ENCODE data around the gene ADRA2C. TPM values are rescaled to one million over a fixed set of nuclear protein-coding genes. Genes with fewer than 3 reads are reported as not detected.

Gene ADRA2C
- total RNA-seq, 1 experiment from 2014 or later = 18.5 TPM

DNA sequence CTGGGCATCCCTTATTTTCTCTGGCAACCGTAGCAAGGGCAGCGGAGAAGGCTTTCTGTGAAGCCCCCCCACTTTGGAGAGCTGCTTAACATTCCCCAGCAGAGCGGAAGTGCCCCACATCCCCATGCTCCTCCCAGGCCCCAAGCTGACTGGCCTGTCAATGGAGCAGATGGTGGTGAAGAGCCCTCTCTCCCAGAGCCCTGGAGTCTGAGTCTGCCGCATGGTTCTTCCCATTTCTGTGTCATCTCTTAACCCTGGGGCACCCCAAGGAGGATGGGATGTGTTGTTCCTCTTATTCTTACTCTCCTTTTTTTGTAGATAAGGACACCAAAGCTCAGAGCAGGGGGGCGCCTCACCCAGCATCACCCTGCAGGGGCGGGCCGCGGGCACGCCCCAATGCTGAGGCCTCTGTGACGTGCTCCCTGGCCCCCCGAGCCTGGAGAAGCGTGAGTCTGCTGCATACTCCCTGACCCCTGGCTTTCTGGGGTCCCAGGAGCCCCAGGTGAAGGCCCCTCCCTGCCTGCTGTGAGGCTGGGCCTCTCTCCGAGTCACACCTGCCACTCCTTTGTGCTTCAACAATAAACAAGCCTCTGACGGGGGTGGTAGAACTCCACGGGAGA, 35.9 kb downstream of the ADRA2C start:
- peak overlapping the region; percentile 77 for H3K27ac ChIP-seq
- peak; percentile 33 to 49 for DNase-seq
- H3K4me1 ChIP-seq = peaks cover 15% of the 10 kb centered on the region
- no peak overlapping the region for H3K4me3 ChIP-seq
- H3K27me3 ChIP-seq = no peaks in the 10 kb centered on the region
- H3K36me3 ChIP-seq = no peaks in the 10 kb centered on the region
- H3K9me3 ChIP-seq (replicated peaks) = no peaks in the 10 kb centered on the region

DNA sequence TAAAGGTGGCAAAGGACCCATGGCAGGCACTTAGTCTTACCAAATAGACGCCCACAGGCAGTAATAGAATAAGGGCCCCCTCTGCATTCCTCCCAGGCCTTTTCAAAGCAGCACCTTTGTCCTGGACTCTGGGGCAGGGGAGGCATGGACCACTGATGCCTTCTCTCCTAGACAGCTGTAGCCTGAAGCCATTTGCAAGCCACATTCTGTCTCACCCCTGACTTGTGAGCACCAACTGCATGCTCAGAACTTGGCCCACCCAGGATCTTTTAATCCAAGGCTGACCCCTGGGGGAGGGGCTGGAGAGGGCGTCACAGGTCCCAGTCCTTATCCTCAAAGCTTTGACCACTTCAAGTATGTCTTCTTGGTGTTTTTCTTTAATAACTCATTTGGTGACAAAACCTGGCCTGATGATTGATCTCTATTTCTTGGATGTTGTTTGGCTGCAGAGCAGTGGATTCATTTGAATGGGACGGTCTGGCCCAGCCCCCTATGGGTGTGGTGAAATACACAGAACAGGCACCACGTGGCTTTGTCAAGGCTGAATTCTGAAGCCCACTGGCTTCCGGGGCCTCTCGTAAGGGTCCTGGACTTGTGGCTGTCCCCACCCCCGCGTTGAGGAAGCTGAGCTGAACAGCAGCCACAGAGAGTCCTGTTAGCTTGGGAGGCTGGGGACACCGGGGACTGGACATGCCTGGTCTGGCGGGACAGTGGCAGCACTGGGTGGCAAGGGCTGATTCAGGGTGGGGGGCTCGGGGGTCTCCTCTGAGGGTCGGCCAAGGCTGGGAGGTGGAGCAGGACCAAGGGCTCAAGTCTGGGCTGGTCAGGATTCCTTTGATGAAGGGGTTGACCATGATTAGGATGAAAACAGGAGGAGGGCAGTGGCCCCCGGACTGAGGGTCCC, 36.6 kb downstream of the ADRA2C start:
- H3K4me3 ChIP-seq = peak overlapping the region; percentile 25
- H3K9me3 ChIP-seq (replicated peaks) = no peaks in the 10 kb centered on the region
- peak; percentile 79 to 85 for DNase-seq
- peak overlapping the region; percentile 77 for H3K27ac ChIP-seq
- H3K4me1 ChIP-seq = peaks cover 17% of the 10 kb centered on the region
- H3K36me3 ChIP-seq = no peaks in the 10 kb centered on the region
- peaks cover 4% of the 10 kb centered on the region; the same call in 1 of the 2 replicates for H3K27me3 ChIP-seq

DNA sequence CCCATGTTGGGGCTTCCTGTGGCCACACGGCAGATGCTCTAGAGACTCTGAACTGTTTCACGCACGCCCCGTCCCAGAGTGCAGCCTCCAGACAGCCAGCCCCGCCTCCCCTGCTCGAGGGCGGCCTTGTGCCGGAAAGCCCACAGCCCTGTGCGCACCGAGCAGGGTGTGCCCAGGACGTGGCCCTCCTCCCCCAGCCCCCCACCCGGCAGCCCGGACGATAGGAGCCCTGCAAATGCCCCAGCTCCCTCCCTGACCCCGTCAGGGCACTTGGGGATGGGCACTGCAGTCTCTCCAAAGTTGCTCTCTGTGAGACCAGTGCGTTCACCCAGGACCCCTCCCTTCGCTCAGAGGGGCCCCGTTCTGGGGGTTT, 37.3 kb downstream of the ADRA2C start:
- H3K4me3 ChIP-seq = peak overlapping the region; percentile 25
- H3K36me3 ChIP-seq = no peaks in the 10 kb centered on the region
- H3K27me3 ChIP-seq = peaks cover 4% of the 10 kb centered on the region; the same call in 1 of the 2 replicates
- H3K27ac ChIP-seq = peak overlapping the region; percentile 77
- peak in 1 of 2 experiments; percentile 56 for DNase-seq
- H3K9me3 ChIP-seq (replicated peaks) = no peaks in the 10 kb centered on the region
- peaks cover 23% of the 10 kb centered on the region for H3K4me1 ChIP-seq

DNA sequence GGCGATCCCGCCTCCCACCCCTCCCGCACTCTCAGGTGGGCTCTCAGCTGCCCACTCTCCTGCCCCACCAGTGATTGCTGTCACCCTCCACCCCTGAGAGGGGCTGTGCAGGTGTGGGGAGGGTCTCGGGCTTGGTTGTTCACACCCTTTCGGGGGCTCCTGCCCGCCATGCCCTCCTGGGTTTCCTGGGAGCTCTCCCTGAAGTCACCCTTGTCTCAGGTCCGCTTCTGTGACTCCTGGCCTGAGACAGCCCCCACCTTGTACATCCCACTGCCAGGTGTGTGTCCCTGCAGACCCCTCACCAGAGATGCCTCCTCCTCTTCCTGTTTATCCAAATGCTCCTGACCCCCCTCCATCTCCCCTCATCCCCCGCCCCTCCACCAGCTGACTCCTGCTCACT, 37.8 kb downstream of the ADRA2C start:
- peaks cover 4% of the 10 kb centered on the region; the same call in 1 of the 2 replicates for H3K27me3 ChIP-seq
- no peaks in the 10 kb centered on the region for H3K9me3 ChIP-seq (replicated peaks)
- H3K36me3 ChIP-seq = no peaks in the 10 kb centered on the region
- H3K27ac ChIP-seq = peak overlapping the region; percentile 77; the same call in 1 of the 2 replicates
- no peak for DNase-seq
- H3K4me3 ChIP-seq = no peak overlapping the region
- H3K4me1 ChIP-seq = peaks cover 23% of the 10 kb centered on the region

DNA sequence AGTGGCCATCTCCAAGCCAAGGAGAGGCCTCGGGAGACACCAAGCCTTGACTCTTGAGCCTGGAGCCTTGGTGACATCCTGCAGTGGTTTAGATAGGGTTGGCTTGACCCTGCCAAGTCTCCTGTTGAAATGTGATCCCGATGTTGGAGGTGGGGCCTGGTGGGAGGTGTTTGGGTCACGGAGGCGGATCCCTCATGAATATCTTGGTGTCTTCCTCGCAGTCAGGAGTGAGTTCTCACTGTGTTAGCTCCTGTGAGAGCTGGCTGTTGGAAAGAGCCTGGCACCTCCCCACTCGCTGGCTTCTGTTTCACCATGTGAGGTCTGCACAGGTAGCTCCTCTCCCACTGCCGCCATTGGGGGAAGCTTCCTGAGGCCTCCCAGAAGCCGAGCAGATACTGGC, 38.8 kb downstream of the ADRA2C start:
- peaks cover 4% of the 10 kb centered on the region; the same call in 1 of the 2 replicates for H3K27me3 ChIP-seq
- DNase-seq = no peak
- H3K36me3 ChIP-seq = no peaks in the 10 kb centered on the region
- H3K4me3 ChIP-seq = no peak overlapping the region
- H3K9me3 ChIP-seq (replicated peaks) = no peaks in the 10 kb centered on the region
- H3K27ac ChIP-seq = no peak overlapping the region
- H3K4me1 ChIP-seq = peaks cover 23% of the 10 kb centered on the region

DNA sequence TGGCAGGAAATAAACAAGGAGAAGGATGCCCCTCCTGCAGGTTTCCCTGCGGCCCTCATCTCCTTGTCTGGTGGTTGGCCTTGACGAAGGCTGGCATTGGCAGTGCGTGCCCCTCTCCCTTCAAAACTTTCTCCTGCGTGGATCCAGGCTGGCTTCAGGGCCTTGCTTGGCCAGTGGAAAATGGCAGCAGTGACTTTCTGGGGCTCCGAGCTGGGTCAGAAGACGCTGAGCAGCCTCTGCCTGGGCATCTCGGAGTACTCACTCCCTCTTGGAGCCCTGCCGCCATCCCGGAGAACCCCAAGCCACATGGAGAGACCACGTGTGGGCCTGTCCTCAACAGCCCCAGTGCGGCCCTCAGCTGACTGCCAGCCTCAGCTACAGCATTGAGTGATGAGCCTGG, 39.5 kb downstream of the ADRA2C start:
- Histone ChIP-seq H3K4me3 (no peak overlapping the region), H3K27ac (no peak overlapping the region)

DNA sequence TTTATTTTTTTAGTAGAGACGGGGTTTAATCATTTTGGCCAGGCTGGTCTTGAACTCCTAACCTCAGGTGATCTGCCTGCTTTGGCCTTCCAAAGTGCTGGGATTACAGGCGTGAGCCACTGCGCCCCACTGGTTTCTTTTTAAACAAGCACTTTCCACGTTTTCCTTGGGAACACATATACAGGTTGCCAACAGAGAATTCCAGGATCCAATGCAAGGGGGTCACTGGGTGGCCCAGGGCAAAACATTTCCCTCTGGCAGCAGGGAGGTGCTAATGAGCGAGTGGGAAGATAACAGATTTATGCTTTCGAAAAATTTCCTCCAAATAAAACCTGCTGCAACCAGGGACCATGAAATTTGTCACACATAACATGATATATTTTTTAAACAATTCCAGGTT, 41.1 kb downstream of the ADRA2C start:
- DNase-seq = no peak
- H3K36me3 ChIP-seq = no peaks in the 10 kb centered on the region
- H3K4me1 ChIP-seq = peaks cover 21% of the 10 kb centered on the region
- no peak overlapping the region; the same call in 1 of the 2 replicates for H3K27ac ChIP-seq
- peaks cover 4% of the 10 kb centered on the region; the same call in 1 of the 2 replicates for H3K27me3 ChIP-seq
- H3K9me3 ChIP-seq (replicated peaks) = no peaks in the 10 kb centered on the region
- no peak overlapping the region; the same call in 1 of the 2 replicates for H3K4me3 ChIP-seq

More for the DNA sequence above, 39.5 kb downstream of the ADRA2C start:
- DNase-seq = no peak
- Histone ChIP-seq H3K36me3 (no peaks in the 10 kb centered on the region), H3K9me3 (replicated peaks) (no peaks in the 10 kb centered on the region), H3K4me1 (peaks cover 23% of the 10 kb centered on the region), H3K27me3 (peaks cover 4% of the 10 kb centered on the region; the same call in 1 of the 2 replicates)

DNA sequence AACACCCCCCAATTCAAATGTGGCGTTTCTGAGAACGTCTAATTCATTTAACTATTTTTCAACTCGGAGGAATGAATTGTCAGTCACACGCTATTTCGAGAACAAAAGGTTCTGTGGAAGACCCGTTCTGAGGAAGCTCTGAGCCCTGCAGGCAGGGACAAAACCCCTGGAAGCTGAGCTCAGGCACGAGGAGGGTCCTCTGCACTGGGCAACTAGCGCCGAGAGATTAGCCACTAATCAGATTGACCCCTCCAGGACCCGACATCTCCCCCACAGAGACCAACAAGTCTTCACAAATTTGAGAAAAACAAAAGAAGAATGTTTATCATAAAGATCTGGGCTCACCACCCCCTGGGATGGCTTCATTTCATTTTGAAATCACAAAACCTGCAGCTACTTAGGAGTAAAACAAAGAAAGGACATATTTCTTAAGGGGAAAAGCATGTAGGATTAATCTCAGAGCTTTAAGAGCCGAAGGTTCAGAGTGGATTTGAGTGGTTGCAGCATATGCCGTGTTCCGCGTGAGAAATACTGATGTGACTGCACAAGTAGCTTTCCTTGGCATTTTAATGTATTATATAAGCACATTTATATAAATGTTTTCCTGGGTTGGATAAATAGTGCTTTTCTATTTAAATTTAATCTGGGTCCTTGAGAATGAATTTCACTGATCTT, 41.8 kb downstream of the ADRA2C start:
- Histone ChIP-seq H3K4me1 (peaks cover 15% of the 10 kb centered on the region), H3K27ac (no peak overlapping the region; the same call in 1 of the 2 replicates), H3K9me3 (replicated peaks) (no peaks in the 10 kb centered on the region), H3K27me3 (peaks cover 4% of the 10 kb centered on the region; the same call in 1 of the 2 replicates), H3K4me3 (no peak overlapping the region; the same call in 1 of the 2 replicates), H3K36me3 (no peaks in the 10 kb centered on the region)
- DNase-seq = peak in 1 of 2 experiments; percentile 38

DNA sequence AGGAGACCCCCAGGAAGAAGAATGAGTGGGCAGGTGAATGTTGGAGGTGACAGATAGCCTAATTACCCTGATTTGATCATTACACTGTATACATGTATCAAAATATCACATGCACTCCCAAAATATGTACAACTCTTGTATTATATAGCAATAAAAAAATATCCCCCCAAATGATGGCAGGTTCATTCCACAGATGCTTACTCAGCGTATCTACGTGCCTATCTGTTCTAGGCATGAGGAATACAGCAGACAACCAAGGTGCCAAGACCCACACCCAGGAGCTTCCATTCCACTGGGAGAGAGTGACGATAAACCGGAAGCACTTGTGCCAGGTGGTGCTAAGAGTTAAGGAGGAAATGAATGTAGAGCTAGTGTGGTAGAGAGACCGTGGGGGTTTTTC, 42.4 kb downstream of the ADRA2C start:
- peaks cover 11% of the 10 kb centered on the region for H3K4me1 ChIP-seq
- H3K4me3 ChIP-seq = no peak overlapping the region
- H3K27me3 ChIP-seq = peaks cover 4% of the 10 kb centered on the region; the same call in 1 of the 2 replicates
- DNase-seq = no peak
- no peaks in the 10 kb centered on the region for H3K36me3 ChIP-seq
- H3K9me3 ChIP-seq (replicated peaks) = no peaks in the 10 kb centered on the region
- no peak overlapping the region for H3K27ac ChIP-seq

DNA sequence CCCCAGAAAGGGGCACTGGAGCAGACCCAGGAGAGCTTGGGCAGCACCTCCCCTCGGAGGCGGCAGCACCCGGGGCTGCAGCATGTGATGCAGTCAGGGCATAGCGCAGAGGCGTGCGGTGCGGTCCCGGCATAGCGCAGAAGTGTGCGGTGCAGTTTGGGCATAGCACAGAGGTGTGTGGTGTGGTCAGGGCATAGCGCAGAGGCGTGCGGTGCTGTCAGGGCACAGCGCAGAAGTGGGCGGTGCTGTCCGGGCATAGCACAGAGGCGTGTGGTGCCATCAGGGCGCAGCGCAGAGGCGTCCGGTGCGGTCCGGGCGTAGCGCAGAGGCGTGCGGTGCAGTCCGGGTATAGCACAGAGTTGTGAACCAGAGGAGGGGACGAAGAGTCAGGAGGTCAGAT, 42.8 kb downstream of the ADRA2C start:
- Histone ChIP-seq H3K27ac (no peak overlapping the region), H3K27me3 (peaks cover 4% of the 10 kb centered on the region; the same call in 1 of the 2 replicates), H3K4me3 (no peak overlapping the region), H3K4me1 (peaks cover 9% of the 10 kb centered on the region), H3K36me3 (no peaks in the 10 kb centered on the region), H3K9me3 (replicated peaks) (no peaks in the 10 kb centered on the region)
- no peak for DNase-seq

DNA sequence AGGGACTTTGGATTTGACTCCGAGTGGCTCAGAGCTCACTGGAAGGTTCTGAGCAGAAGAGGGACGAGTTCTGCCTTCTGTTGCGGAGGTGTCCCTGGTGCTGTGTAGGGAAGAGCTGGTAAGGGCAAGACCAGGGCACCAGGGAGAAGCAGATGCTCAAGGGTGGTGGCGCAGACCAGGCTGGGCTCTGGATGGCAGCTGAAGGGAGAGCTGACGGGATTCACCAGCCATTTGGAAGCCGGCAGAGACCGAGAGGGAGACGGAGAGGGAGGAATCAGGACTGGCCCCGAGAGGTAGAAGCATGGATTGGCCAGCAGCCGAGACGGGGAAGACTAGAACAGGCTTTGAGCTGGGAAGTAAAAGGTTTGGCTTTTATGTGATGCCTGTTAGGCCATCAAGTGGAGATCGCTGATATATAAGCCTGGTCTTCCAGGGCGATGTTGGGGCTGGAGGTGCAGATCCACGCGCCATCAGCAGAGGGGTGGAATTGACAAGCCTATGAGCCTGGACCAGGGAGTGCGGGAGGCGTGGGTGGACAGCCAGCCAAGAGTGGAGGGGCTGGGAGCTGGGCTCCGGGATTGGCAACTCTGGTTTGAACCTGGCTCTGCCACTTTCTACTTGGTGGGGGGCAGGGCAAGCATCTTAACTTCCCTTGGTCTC, 43.4 kb downstream of the ADRA2C start:
- peaks cover 4% of the 10 kb centered on the region; the same call in 1 of the 2 replicates for H3K27me3 ChIP-seq
- no peak overlapping the region for H3K27ac ChIP-seq
- no peaks in the 10 kb centered on the region for H3K36me3 ChIP-seq
- no peak overlapping the region for H3K4me3 ChIP-seq
- no peak for DNase-seq
- H3K4me1 ChIP-seq = peaks cover 9% of the 10 kb centered on the region
- H3K9me3 ChIP-seq (replicated peaks) = no peaks in the 10 kb centered on the region

DNA sequence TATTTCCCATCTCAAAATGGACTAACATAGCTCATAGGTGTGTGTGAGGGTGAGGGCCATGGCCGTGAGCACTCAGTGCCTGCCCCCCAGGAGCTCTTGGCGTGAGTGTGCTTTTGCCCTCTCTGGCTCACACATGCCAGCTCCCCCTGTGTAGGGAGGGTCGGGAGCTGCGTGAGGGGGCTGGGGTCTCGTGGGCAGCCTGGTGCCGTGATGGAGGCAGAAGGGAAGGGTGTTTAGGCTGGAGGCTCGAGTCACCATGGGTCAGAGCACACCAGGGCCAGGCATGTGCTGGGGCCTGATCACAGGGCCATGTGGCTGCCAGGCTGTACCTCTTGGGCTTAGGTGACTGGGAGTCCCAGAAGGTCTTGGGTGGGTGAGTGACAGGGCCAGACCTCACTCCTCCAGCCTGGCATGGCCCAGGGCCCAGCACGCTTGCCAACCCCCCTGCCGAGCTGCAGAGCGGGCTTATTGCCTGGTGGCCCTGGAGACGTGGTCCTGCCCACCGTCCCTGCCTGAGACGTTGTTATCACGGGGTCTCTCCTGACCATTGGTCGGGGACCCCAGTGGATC, 44.0 kb downstream of the ADRA2C start:
- peaks cover 4% of the 10 kb centered on the region; the same call in 1 of the 2 replicates for H3K27me3 ChIP-seq

DNA sequence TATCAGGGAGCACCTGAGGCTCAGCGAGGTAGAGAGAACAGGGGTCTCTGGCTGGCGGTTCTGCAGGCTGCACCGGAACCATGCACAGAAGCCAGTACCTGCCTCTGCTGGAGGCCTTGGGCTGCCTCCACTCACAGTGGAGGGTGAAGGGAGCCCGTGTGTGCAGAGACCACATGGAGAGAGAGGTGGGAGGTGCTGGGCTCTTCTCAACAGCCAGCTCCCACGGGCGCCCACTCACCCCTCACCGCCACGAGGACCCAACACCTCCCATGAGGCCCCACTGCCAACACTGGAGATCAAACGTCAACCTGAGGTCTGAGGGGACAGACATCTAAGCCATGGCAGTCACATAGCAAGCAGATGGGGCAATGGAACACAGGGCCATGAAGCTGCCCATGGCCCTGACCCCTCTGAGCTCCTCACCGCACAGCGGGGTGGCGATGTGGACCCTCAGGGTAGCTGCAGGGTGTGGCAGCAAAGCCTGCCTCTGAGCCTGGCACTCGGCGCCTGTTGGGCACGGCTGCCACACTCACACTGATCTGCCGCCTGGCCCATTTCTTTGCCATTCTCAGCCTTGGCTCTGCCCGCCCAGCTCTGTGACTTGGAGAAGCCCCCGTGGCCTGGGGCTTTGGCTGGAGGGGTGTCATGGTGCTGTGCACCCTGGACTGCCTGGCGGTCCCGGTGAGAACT, 44.8 kb downstream of the ADRA2C start:
- H3K4me3 ChIP-seq = no peak overlapping the region
- no peak overlapping the region for H3K27ac ChIP-seq
- no peaks in the 10 kb centered on the region for H3K36me3 ChIP-seq
- H3K9me3 ChIP-seq (replicated peaks) = no peaks in the 10 kb centered on the region
- peaks cover 9% of the 10 kb centered on the region for H3K4me1 ChIP-seq
- peaks cover 4% of the 10 kb centered on the region; the same call in 1 of the 2 replicates for H3K27me3 ChIP-seq
- DNase-seq = no peak

More for the DNA sequence above, 44.0 kb downstream of the ADRA2C start:
- Histone ChIP-seq H3K4me1 (peaks cover 9% of the 10 kb centered on the region), H3K27ac (no peak overlapping the region), H3K9me3 (replicated peaks) (no peaks in the 10 kb centered on the region), H3K4me3 (no peak overlapping the region), H3K36me3 (no peaks in the 10 kb centered on the region)
- DNase-seq = no peak
